CD4-positive, alpha-beta memory T cell (primary cell): Measurements from ENCODE around the gene C2CD2L. TPM values are rescaled to one million over a fixed set of nuclear protein-coding genes. Genes with fewer than 3 reads are reported as not detected.
A peak's percentile ranks its signal among the peaks of the same experiment; 100 is the strongest.

ENCODE experiments used
- CTCF ChIA-PET: fragments of 350-600 bp; sonication (Branson Sonifier 250); formaldehyde crosslinking; loops from one replicate; lab custom pipeline; 2021; ENCODE audit warnings: inconsistent platforms; ENCODE audit not compliant: partially characterized antibody; lab: Charles Lee
- POLR2A ChIA-PET: fragments of 350-600 bp; sonication (Branson Sonifier 250); formaldehyde crosslinking; loops from one replicate; lab custom pipeline; 2021; ENCODE audit not compliant: partially characterized antibody; lab: Charles Lee
- DNase-seq, 5 donors: peaks; one replicate each; pipeline versions ENCODE4 v3.0.0 to v3.0.0-alpha.2; 2020 to 2022; ENCODE audit warnings: mixed read lengths in 1 of 5
- H3K27ac ChIP-seq: one replicate; pipeline ENCODE4 v1.7.0; 2013; ENCODE audit warnings: low read depth, low read length
- H3K27me3 ChIP-seq: 2 replicates; pipeline ENCODE4 v1.7.0; 2013; ENCODE audit warnings: mild to moderate bottlenecking, low read length, moderate library complexity; ENCODE audit not compliant: insufficient read depth
- H3K36me3 ChIP-seq: 2 replicates; pipeline ENCODE4 v1.7.0; 2013; ENCODE audit warnings: mild to moderate bottlenecking, low read length, moderate library complexity; ENCODE audit not compliant: insufficient read depth
- H3K4me1 ChIP-seq: 2 replicates; pipeline ENCODE4 v1.7.0; 2013; ENCODE audit warnings: mild to moderate bottlenecking, low read length, moderate library complexity; ENCODE audit not compliant: insufficient read depth
- H3K4me3 ChIP-seq, 2 donors: one replicate each; pipeline ENCODE4 v1.7.0; 2013; ENCODE audit warnings: low read length in 2 of 2, mild to moderate bottlenecking in 1 of 2
- H3K9me3 ChIP-seq, 2 donors: one replicate each; pipeline ENCODE4 v1.7.0; 2013; ENCODE audit warnings: low read length in 2 of 2, control low read depth in 1 of 2; ENCODE audit not compliant: control insufficient read depth in 1 of 2
- H3K27ac Mint-ChIP-seq, 7 donors: one replicate each; pipeline ENCODE4 v1.8.0; 2020 to 2021; ENCODE audit warnings: mixed read lengths in 7 of 7, mild to moderate bottlenecking in 6 of 7, inconsistent platforms in 3 of 7, moderate library complexity in 3 of 7
- H3K27me3 Mint-ChIP-seq, 2 donors: one replicate each; pipeline ENCODE4 v1.8.0; 2020 to 2021; ENCODE audit warnings: mixed read lengths in 2 of 2
- H3K36me3 Mint-ChIP-seq, 2 donors: one replicate each; pipeline ENCODE4 v1.8.0; 2020 to 2021; ENCODE audit warnings: mixed read lengths in 2 of 2, inconsistent platforms in 1 of 2, mild to moderate bottlenecking in 1 of 2
- H3K4me1 Mint-ChIP-seq, 4 donors: one replicate each; pipeline ENCODE4 v1.8.0; 2020 to 2021; ENCODE audit warnings: mixed read lengths in 4 of 4, mild to moderate bottlenecking in 1 of 4
- H3K4me3 Mint-ChIP-seq, 8 donors: one replicate each; pipeline ENCODE4 v1.8.0; 2020 to 2021; ENCODE audit warnings: mixed read lengths in 8 of 8, mild to moderate bottlenecking in 7 of 8, moderate library complexity in 6 of 8, inconsistent platforms in 3 of 8
- H3K9me3 Mint-ChIP-seq, 8 donors: one replicate each; pipeline ENCODE4 v1.8.0; 2020 to 2021; ENCODE audit warnings: mixed read lengths in 8 of 8, mild to moderate bottlenecking in 5 of 8, inconsistent platforms in 3 of 8, moderate library complexity in 1 of 8
- intact Hi-C: fragments of 100-400 bp; cut with micrococcal nuclease; formaldehyde crosslinking; loops from one replicate; pipeline ENCODE4 v1.15.1; 2023
- polyA plus RNA-seq, 2 donors: library from polyadenylated mRNA; unstranded; fragments of 300-500 nt; fragmentation: Illumina TruSeq; gene quantifications; one replicate each; pipeline ENCODE4 v1.2.3, GENCODE V29; 2021
- total RNA-seq, 2 experiments: library from RNA; stranded (reverse); gene quantifications; one replicate each; pipeline ENCODE4 v1.2.3, GENCODE V29; 2021

C2CD2L gene
- total and polyA plus RNA-seq, 4 experiments from 2014 or later, result 2.6 to 37.5 (median 24.2) TPM

GRCh38 chr11:119153049-119153818, 46.1 kb downstream of the C2CD2L start:
- CTCF ChIA-PET, result interaction anchor here (1.0 to 1.7 kb wide), 3 partner anchors 7 to 44 kb away, joined by 3 to 5 read pairs (median 3); no protein-coding TSS in a partner anchor
- no peak for DNase-seq
- no peaks in the 10 kb centered on the region for H3K9me3 Mint-ChIP-seq
- intact Hi-C loops, result no loop called here
- peaks cover 4% of the 10 kb centered on the region for H3K27me3 ChIP-seq
- POLR2A ChIA-PET, result no interaction called here
- H3K9me3 ChIP-seq, result no peaks in the 10 kb centered on the region
- peaks cover 11% of the 10 kb centered on the region for H3K4me1 ChIP-seq
- peaks cover 1 to 5% (median 3%) of the 10 kb centered on the region in 4 donors for H3K4me1 Mint-ChIP-seq
- H3K4me3 ChIP-seq, result no peak overlapping the region
- peaks cover 4 to 18% of the 10 kb centered on the region in 2 donors for H3K27me3 Mint-ChIP-seq
- H3K27ac ChIP-seq, result no peak overlapping the region
- no peak overlapping the region for H3K27ac Mint-ChIP-seq
- H3K36me3 ChIP-seq, result no peaks in the 10 kb centered on the region
- H3K4me3 Mint-ChIP-seq, result no peak overlapping the region
- H3K36me3 Mint-ChIP-seq, result no peaks in the 10 kb centered on the region

GRCh38 chr11:119154178-119154577, 47.0 kb downstream of the C2CD2L start:
- Mint-ChIP-seq H3K36me3 (no peaks in the 10 kb centered on the region), H3K4me1 (peaks cover 0 to 1% (median 0%) of the 10 kb centered on the region in 4 donors), H3K27me3 (peaks cover 1 to 16% of the 10 kb centered on the region in 2 donors), H3K27ac (no peak overlapping the region), H3K9me3 (no peaks in the 10 kb centered on the region), H3K4me3 (no peak overlapping the region)
- DNase-seq, result no peak
- Histone ChIP-seq H3K27ac (no peak overlapping the region), H3K9me3 (no peaks in the 10 kb centered on the region), H3K4me1 (peaks cover 5% of the 10 kb centered on the region), H3K4me3 (no peak overlapping the region), H3K27me3 (no peaks in the 10 kb centered on the region), H3K36me3 (no peaks in the 10 kb centered on the region)
- intact Hi-C loops, result no loop called here
- CTCF ChIA-PET, result interaction anchor here (1.0 to 1.7 kb wide), 2 partner anchors 8 to 43 kb away, joined by 3 to 5 read pairs; no protein-coding TSS in a partner anchor
- POLR2A ChIA-PET, result interaction anchor here (1.0 kb wide), 2 partner anchors 10 to 52 kb away, joined by 3 read pairs; partner anchors contain the start of gene DPAGT1

DNA sequence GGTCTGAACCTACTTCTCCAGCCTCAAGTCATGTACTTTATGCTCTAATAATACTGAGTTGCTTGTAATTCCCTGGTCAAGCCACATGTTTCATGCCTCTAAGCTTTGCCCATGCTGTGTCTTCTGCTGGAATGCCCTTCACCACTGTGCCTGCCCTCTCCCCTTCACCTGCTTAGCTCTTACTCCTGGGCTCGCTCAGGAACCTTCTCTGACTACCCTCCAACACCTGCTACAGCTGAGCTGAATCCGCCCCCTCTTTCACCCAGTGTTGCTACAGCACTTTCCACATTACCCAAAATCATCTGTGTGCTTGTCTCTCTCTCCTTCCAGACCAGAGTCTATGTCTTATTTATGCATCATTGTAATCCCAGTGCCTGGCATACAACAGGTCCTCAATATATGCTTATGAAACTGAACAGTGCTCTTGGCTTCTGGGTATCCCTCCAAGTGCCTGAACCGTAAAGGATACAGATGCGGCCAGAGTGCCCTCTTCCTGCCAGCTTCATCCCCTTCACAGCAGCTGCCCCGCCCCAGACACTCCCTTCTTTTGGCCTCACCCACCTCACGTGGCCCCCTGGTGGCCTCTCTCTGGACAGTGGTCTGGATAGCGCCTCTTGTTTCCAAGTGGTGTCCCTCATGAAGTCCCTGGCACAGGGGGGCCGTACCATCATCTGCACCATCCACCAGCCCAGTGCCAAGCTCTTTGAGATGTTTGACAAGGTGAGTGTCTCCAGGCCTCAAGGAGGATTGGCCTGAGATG, 48.8 kb downstream of the C2CD2L start:
- no peaks in the 10 kb centered on the region for H3K9me3 ChIP-seq
- no peaks in the 10 kb centered on the region for H3K9me3 Mint-ChIP-seq
- H3K36me3 ChIP-seq, result no peaks in the 10 kb centered on the region
- no peaks in the 10 kb centered on the region for H3K36me3 Mint-ChIP-seq
- no peak overlapping the region for H3K4me3 ChIP-seq
- DNase-seq, result no peak
- H3K4me1 Mint-ChIP-seq, result peaks cover 0 to 1% (median 0%) of the 10 kb centered on the region in 4 donors
- H3K27me3 ChIP-seq, result no peaks in the 10 kb centered on the region
- H3K27ac Mint-ChIP-seq, result peak overlapping the region in 1 of 7 donors; percentile 7
- no peaks in the 10 kb centered on the region for H3K4me1 ChIP-seq
- intact Hi-C loops, result no loop called here
- no peak overlapping the region for H3K27ac ChIP-seq
- peaks cover 1 to 14% of the 10 kb centered on the region in 2 donors for H3K27me3 Mint-ChIP-seq
- POLR2A ChIA-PET, result interaction anchor here (0.6 to 1.5 kb wide), 2 partner anchors 13 to 138 kb away, joined by 3 to 5 read pairs; partner anchors contain the start of gene RPS25
- CTCF ChIA-PET, result interaction anchor here (0.9 to 1.1 kb wide), 2 partner anchors 10 to 61 kb away, joined by 3 read pairs; a partner anchor contains a TSS
- H3K4me3 Mint-ChIP-seq, result no peak overlapping the region

GRCh38 chr11:119156496-119156895, 49.4 kb downstream of the C2CD2L start:
- H3K9me3 ChIP-seq, result no peaks in the 10 kb centered on the region
- H3K27ac ChIP-seq, result no peak overlapping the region
- H3K27me3 ChIP-seq, result no peaks in the 10 kb centered on the region
- intact Hi-C loops, result no loop called here
- Mint-ChIP-seq H3K36me3 (no peaks in the 10 kb centered on the region), H3K9me3 (no peaks in the 10 kb centered on the region), H3K4me3 (no peak overlapping the region), H3K27me3 (peaks cover 1 to 14% of the 10 kb centered on the region in 2 donors), H3K4me1 (peaks cover 0 to 1% (median 0%) of the 10 kb centered on the region in 4 donors), H3K27ac (no peak overlapping the region)
- POLR2A ChIA-PET, result interaction anchor here (0.6 to 1.5 kb wide), 2 partner anchors 13 to 138 kb away, joined by 3 to 5 read pairs; partner anchors contain the start of gene RPS25
- no peaks in the 10 kb centered on the region for H3K36me3 ChIP-seq
- H3K4me1 ChIP-seq, result no peaks in the 10 kb centered on the region
- DNase-seq, result no peak
- CTCF ChIA-PET, result interaction anchor here (1.0 to 2.0 kb wide), 3 partner anchors 12 to 62 kb away, joined by 3 to 7 read pairs (median 5); partner anchors contain the start of gene NLRX1
- H3K4me3 ChIP-seq, result no peak overlapping the region

DNA sequence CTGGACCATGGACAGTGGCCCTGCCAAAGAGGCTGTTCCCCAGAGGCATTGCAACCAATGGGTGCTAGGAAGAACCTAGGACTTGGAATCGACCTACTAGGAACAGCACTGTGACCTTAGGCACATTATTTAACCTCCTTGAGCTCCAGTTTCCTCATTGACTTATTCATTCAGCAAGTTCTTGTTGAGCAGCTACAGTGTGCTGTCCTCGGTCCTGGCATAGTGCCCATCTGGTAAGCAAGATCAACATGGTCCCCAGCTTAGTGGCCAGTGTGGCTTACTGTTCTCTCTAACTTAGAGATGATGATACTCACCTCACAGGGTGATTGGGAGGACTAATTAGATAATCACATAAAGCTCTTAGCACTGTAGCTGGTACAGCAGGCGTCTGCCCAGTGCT, 49.9 kb downstream of the C2CD2L start:
- POLR2A ChIA-PET, result interaction anchor here (1.5 kb wide), 1 partner anchor 12 kb away, joined by 5 read pairs; no protein-coding TSS in a partner anchor
- no peaks in the 10 kb centered on the region for H3K36me3 ChIP-seq
- intact Hi-C loops, result no loop called here

DNA sequence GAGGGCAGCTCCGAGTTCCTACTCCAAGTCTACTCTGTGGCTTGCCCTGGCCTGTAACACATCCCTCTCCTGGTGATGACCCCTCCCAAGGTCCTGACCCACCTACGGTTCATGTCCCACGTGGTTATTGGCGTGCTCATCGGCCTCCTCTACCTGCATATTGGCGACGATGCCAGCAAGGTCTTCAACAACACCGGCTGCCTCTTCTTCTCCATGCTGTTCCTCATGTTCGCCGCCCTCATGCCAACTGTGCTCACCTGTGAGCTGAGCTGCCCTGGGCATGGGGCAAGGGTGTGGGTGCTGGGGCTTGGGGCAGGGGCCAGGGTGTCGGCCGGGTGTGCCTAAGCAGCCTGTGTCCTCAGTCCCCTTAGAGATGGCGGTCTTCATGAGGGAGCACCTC, 51.3 kb downstream of the C2CD2L start:
- no peak for DNase-seq
- Mint-ChIP-seq H3K27me3 (peaks cover 1 to 9% of the 10 kb centered on the region in 2 donors), H3K27ac (no peak overlapping the region), H3K36me3 (no peaks in the 10 kb centered on the region), H3K4me1 (peaks cover 0 to 1% (median 0%) of the 10 kb centered on the region in 4 donors), H3K9me3 (no peaks in the 10 kb centered on the region), H3K4me3 (no peak overlapping the region)
- ChIA-PET POLR2A (no interaction called here), CTCF (interaction anchor here (2.0 kb wide), 1 partner anchor 10 kb away, joined by 7 read pairs; the partner anchor contains the start of gene NLRX1)
- intact Hi-C loops, result no loop called here
- no peaks in the 10 kb centered on the region for H3K4me1 ChIP-seq
- H3K27me3 ChIP-seq, result no peaks in the 10 kb centered on the region
- no peak overlapping the region for H3K4me3 ChIP-seq
- no peaks in the 10 kb centered on the region for H3K9me3 ChIP-seq
- no peak overlapping the region for H3K27ac ChIP-seq
- no peaks in the 10 kb centered on the region for H3K36me3 ChIP-seq

More for the DNA sequence above, 49.9 kb downstream of the C2CD2L start:
- H3K9me3 ChIP-seq, result no peaks in the 10 kb centered on the region
- Mint-ChIP-seq H3K4me1 (peaks cover 0 to 1% (median 0%) of the 10 kb centered on the region in 4 donors), H3K27me3 (peaks cover 1 to 14% of the 10 kb centered on the region in 2 donors), H3K4me3 (no peak overlapping the region), H3K9me3 (no peaks in the 10 kb centered on the region), H3K36me3 (no peaks in the 10 kb centered on the region), H3K27ac (no peak overlapping the region)
- H3K4me1 ChIP-seq, result no peaks in the 10 kb centered on the region
- no peak overlapping the region for H3K27ac ChIP-seq
- CTCF ChIA-PET, result interaction anchor here (1.0 to 2.0 kb wide), 4 partner anchors 10 to 62 kb away, joined by 3 to 7 read pairs (median 4); partner anchors contain the start of gene NLRX1
- no peak for DNase-seq
- no peak overlapping the region for H3K4me3 ChIP-seq
- no peaks in the 10 kb centered on the region for H3K27me3 ChIP-seq
